Upper lobe of left lung (tissue), 6 donors: ENCODE measurements around the gene KIF5A. TPM values are rescaled to one million over a fixed set of nuclear protein-coding genes. Genes with fewer than 3 reads are reported as not detected.

Experiments
- ATAC-seq, 2 donors: fragments of 200-7000 bp; cut with Tn5 transposase; one replicate each; pipeline ENCODE4 v1.9.1; 2022; ENCODE audit warnings: mild to moderate bottlenecking in 2 of 2, moderate library complexity in 2 of 2; ENCODE audit not compliant: low FRiP score in 2 of 2
- DNase-seq, 2 donors: peaks; one replicate each; pipeline ENCODE4 v3.0.0-alpha.2; 2019 to 2020
- H3K27ac ChIP-seq, 4 donors: fragments of 200-600 bp; sonication (generic); one replicate each; pipeline ENCODE4 v1.5.1; 2016 to 2019
- H3K27me3 ChIP-seq, 4 donors: fragments of 200-600 bp; sonication (generic); one replicate each; pipeline ENCODE4 v1.5.1; 2017 to 2019
- H3K36me3 ChIP-seq, 4 donors: fragments of 200-600 bp; sonication (generic); one replicate each; pipeline ENCODE4 v1.5.1; 2016 to 2019
- H3K4me1 ChIP-seq, 4 donors: fragments of 200-600 bp; sonication (generic); one replicate each; pipeline ENCODE4 v1.5.1; 2018 to 2019
- H3K4me3 ChIP-seq, 4 donors: fragments of 200-600 bp; sonication (generic); one replicate each; pipeline ENCODE4 v1.5.1; 2017 to 2019; ENCODE audit warnings: mild to moderate bottlenecking in 2 of 4, moderate library complexity in 1 of 4
- H3K9me3 ChIP-seq, 4 donors: fragments of 200-600 bp; sonication (generic); one replicate each; pipeline ENCODE4 v1.5.1; 2018 to 2019
- EP300 ChIP-seq, 4 donors: sonication (generic); formaldehyde crosslinking; IDR thresholded peaks; one replicate each; pipeline ENCODE4 v1.5.1; 2017; ENCODE audit warnings: antibody characterized with exemption in 4 of 4, control low read depth in 2 of 4
- POLR2A ChIP-seq, 4 donors: fragments of 450-650 bp; IDR thresholded peaks; one replicate each; pipeline ENCODE4 v1.5.1; 2016 to 2017; ENCODE audit warnings: antibody characterized with exemption in 4 of 4, mild to moderate bottlenecking in 2 of 4
- POLR2AphosphoS5 ChIP-seq, 2 donors: sonication (generic); formaldehyde crosslinking; IDR thresholded peaks; one replicate each; pipeline ENCODE4 v1.5.1; 2017; ENCODE audit warnings: antibody characterized with exemption in 2 of 2
- WGBS, 2 donors: methylation state at CpG; one replicate each; pipeline ENCODE4 v1.1.5; 2017 to 2018; 5-methylcytosine and 5-hydroxymethylcytosine counted together
- total RNA-seq, 6 donors: library from RNA; depleted of rRNA in 4 of 6; stranded (reverse); fragments of >200 nt in 4 of 6; gene quantifications; one replicate each; pipeline versions ENCODE4 v1.1.0 to v1.2.1, GENCODE V29; 2016 to 2021
- TF ChIP-seq, protein P1 (sequence below), 6 experiments: fragments of 450-650 bp in 4 of 6; fragments of 200-600 bp in 2 of 6; sonication (generic) in 2 of 6; IDR thresholded peaks; one replicate each; pipeline ENCODE4 v1.5.1; 2016 to 2019; ENCODE audit warnings: antibody characterized with exemption in 6 of 6
- donor health status: DM: no; HTN: no; CAD: no; lungs with moderate emphysema.
- donor health status: DM: no; HTN: yes; CAD: no; lungs with severe emphysema.

Gene KIF5A
- total RNA-seq, 6 donors from 2014 or later = 0.06 to 0.39 (median 0.20) TPM; not detected in 1

DNA sequence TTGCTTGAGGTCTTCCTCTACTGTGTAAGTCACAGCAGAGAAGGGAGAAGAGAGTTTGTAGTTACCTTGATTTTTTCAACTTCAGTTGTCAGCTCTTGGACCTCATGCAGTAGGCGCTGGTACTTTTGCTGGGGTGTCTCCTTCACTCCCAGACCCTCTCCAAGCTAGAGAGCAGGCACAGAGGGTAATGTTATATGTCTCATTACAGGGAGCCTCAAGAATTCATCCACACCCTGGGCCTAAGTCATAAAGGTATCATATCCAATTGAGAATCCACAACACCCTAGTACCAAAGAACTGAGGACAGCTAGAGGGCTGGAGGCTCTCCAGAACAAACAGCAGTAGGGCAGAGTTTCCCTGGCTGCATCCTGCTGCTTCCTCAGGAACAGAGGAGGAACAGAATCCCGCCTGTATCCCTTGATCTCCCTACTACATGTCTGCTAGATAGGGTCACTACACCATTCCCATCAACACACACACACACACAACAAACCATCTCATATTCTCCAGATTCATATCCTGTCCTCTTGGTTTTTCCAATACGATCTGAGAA is 14.8 kb upstream of the KIF5A start:
- Histone ChIP-seq H3K4me1 (peaks cover 0 to 5% (median 0%) of the 10 kb centered on the region in 4 donors), H3K27me3 (no peaks in the 10 kb centered on the region), H3K27ac (no peak overlapping the region), H3K36me3 (peaks cover 35 to 89% (median 61%) of the 10 kb centered on the region in 4 donors), H3K9me3 (no peaks in the 10 kb centered on the region), H3K4me3 (no peak overlapping the region)
- TF ChIP-seq, protein P1, sequence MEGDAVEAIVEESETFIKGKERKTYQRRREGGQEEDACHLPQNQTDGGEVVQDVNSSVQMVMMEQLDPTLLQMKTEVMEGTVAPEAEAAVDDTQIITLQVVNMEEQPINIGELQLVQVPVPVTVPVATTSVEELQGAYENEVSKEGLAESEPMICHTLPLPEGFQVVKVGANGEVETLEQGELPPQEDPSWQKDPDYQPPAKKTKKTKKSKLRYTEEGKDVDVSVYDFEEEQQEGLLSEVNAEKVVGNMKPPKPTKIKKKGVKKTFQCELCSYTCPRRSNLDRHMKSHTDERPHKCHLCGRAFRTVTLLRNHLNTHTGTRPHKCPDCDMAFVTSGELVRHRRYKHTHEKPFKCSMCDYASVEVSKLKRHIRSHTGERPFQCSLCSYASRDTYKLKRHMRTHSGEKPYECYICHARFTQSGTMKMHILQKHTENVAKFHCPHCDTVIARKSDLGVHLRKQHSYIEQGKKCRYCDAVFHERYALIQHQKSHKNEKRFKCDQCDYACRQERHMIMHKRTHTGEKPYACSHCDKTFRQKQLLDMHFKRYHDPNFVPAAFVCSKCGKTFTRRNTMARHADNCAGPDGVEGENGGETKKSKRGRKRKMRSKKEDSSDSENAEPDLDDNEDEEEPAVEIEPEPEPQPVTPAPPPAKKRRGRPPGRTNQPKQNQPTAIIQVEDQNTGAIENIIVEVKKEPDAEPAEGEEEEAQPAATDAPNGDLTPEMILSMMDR (IDR thresholded peaks at IDR 0.05) = no peak
- no peak for TF ChIP-seq POLR2AphosphoS5 (IDR thresholded peaks at IDR 0.05)
- TF ChIP-seq EP300 (IDR thresholded peaks at IDR 0.05) = no peak
- no peak for TF ChIP-seq POLR2A (IDR thresholded peaks at IDR 0.05)
- 94 to 96% methylated on average over 3 of the region's 3 CpGs for WGBS, 2 donors
- ATAC-seq = no peak
- DNase-seq = no peak

DNA sequence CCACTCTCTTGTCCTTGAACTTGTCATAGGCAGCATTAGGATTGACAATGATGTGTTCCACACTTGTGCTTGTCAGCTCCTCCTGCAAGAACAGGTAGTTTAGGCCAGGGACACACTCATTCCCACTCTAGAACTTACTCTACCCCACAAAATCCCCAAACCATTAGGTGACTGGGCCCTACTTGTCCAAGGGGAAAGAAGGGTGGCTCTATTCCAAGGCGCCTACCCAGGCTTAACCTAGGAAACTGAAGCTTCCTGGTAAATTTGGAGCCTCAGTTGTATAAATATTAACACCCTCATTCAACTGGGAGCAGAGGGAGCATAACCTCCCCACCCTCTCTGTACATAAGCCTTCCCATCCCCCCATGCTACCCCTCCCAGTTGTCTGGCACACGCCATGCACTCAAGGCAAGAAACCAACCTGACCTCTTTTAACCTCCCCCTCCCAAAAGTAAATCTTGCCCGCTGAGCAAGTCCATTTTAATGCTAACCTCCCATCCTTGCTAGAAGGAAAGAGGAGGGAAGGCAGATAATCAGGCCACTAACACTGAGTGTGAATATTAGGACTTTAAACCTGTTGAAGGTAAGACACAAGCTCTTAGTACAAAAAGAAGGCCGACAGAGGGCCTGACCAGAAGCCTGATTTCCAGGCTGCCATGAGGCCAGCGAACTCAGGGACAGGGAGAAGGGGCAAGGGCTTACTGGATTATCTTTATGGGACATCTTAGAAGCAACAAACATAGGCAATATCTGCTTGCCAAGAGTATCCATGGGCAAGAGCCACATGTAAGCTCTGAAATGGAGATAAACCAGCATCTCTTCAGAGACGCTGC is 13.9 kb upstream of the KIF5A start:
- TF ChIP-seq POLR2AphosphoS5 (IDR thresholded peaks at IDR 0.05) = no peak
- no peak for TF ChIP-seq EP300 (IDR thresholded peaks at IDR 0.05)
- TF ChIP-seq POLR2A (IDR thresholded peaks at IDR 0.05) = no peak
- TF ChIP-seq, protein P1 (IDR thresholded peaks at IDR 0.05) = no peak
- peaks cover 0 to 5% (median 0%) of the 10 kb centered on the region in 4 donors for H3K4me1 ChIP-seq
- 81 to 89% methylated on average over 6 of the region's 6 CpGs for WGBS, 2 donors
- DNase-seq (no peak), ATAC-seq (no peak)
- no peaks in the 10 kb centered on the region for H3K9me3 ChIP-seq
- H3K27ac ChIP-seq = no peak overlapping the region
- no peaks in the 10 kb centered on the region for H3K27me3 ChIP-seq
- H3K4me3 ChIP-seq = no peak overlapping the region
- peaks cover 27 to 89% (median 52%) of the 10 kb centered on the region in 4 donors for H3K36me3 ChIP-seq

DNA sequence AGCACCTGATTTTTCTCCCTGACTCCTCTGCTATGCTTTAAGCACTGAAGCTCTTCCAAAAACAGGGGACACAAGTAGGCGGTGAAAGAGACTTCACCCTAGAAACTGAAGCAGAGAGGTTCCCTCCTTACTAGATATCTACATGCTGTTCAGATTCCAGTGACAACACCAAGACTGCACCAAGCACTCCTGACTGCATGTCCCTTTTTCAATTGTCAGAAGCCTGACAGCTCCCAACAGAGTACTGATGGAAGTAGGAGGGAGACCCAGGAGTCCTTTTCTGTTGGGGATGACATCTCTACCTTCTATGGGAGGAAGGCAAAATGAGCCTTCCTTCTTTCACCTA is 13.3 kb upstream of the KIF5A start:
- no peak for DNase-seq
- Histone ChIP-seq H3K4me1 (peaks cover 0 to 5% (median 0%) of the 10 kb centered on the region in 4 donors), H3K9me3 (no peaks in the 10 kb centered on the region), H3K36me3 (peaks cover 21 to 89% (median 48%) of the 10 kb centered on the region in 4 donors), H3K4me3 (no peak overlapping the region), H3K27me3 (no peaks in the 10 kb centered on the region), H3K27ac (no peak overlapping the region)
- WGBS, 2 donors = 100% methylated on average over 1 of the region's 1 CpG
- TF ChIP-seq EP300 (IDR thresholded peaks at IDR 0.05) (no peak), POLR2A (IDR thresholded peaks at IDR 0.05) (no peak), POLR2AphosphoS5 (IDR thresholded peaks at IDR 0.05) (no peak)
- TF ChIP-seq, protein P1 (IDR thresholded peaks at IDR 0.05) = no peak
- ATAC-seq = no peak

DNA sequence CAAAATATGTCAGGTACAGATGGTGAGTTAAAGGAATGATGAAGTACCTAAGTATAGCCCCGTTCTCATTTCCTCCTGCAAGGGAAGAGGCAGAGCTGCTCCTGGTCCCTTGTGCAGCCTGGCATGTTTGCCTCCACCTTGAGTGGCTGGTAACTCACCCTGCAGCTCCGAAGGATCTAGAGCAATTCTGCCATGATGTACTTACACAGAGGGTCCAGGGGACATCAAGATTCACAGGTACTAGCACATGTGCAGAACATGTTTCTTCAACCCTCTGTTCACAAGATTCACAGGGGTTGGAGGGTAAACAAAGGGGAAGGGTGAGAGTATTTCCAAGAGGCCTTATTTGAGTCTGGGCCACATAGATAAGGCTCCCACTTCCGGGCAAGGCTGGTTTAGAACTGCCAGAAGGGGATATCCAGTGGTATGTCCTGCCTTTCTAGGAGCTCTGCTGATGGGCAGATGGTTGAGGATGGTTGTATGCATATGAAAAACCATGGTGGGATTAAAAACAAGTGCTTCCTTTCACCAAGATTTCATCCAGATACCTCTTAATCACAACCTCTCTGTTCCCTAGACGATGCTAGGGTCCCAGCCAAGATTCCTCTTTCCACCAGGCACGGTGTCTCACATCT is 10.6 kb upstream of the KIF5A start:
- WGBS, 2 donors = 70 to 71% methylated on average over 5 of the region's 5 CpGs
- Histone ChIP-seq H3K9me3 (no peaks in the 10 kb centered on the region), H3K4me3 (no peak overlapping the region), H3K36me3 (peaks cover 6 to 76% (median 27%) of the 10 kb centered on the region in 4 donors), H3K27me3 (no peaks in the 10 kb centered on the region), H3K4me1 (peaks cover 0 to 7% (median 6%) of the 10 kb centered on the region in 4 donors), H3K27ac (no peak overlapping the region)
- no peak for DNase-seq
- TF ChIP-seq EP300 (IDR thresholded peaks at IDR 0.05) (no peak), POLR2AphosphoS5 (IDR thresholded peaks at IDR 0.05) (no peak), POLR2A (IDR thresholded peaks at IDR 0.05) (no peak)
- TF ChIP-seq, protein P1 (IDR thresholded peaks at IDR 0.05) = no peak
- no peak for ATAC-seq
